Lower lobe of right lung (tissue), 2 donors: ENCODE data around the gene ERO1B. TPM values are rescaled to one million over a fixed set of nuclear protein-coding genes. Genes with fewer than 3 reads are reported as not detected.
"Not testable (repeated sequence)": the region's sequence is repeated elsewhere in the genome, so short reads cannot be mapped to it uniquely, and the experiment has no call there.

Experiments used
- ATAC-seq, 2 donors: fragments of 200-7000 bp; cut with Tn5 transposase; one replicate each; pipeline ENCODE4 v1.9.1; 2020 to 2022; ENCODE audit warnings: mild to moderate bottlenecking in 2 of 2, moderate library complexity in 2 of 2
- DNase-seq: peaks from one replicate; pipeline ENCODE4 v3.0.0-alpha.2; 2020
- H3K27ac ChIP-seq: fragments of 200-600 bp; one replicate; pipeline ENCODE4 v1.8.0; 2022
- H3K27me3 ChIP-seq: fragments of 200-600 bp; one replicate; pipeline ENCODE4 v1.8.0; 2022; ENCODE audit warnings: low read depth
- H3K36me3 ChIP-seq: fragments of 200-600 bp; one replicate; pipeline ENCODE4 v1.8.0; 2022; ENCODE audit warnings: mild to moderate bottlenecking
- H3K4me1 ChIP-seq: fragments of 200-600 bp; one replicate; pipeline ENCODE4 v1.8.0; 2022
- H3K4me3 ChIP-seq: fragments of 200-600 bp; one replicate; pipeline ENCODE4 v1.8.0; 2022; ENCODE audit warnings: mild to moderate bottlenecking
- H3K9me3 ChIP-seq: fragments of 200-600 bp; one replicate; pipeline ENCODE4 v1.8.0; 2022
- intact Hi-C: fragments of 100-400 bp; cut with DNase I; formaldehyde crosslinking; loops from one replicate; pipeline ENCODE4 v1.11.0; 2022
- total RNA-seq: library from RNA; stranded (reverse); fragmentation: NEBNext Ultra II Directional; extraction: Animal tissue kit (Norgen Biotek cat#: 25700); gene quantifications from one replicate; pipeline ENCODE4 v1.2.1, GENCODE V29; 2021
- TF ChIP-seq, protein P1 (sequence below): fragments of 200-600 bp; IDR thresholded peaks from one replicate; pipeline ENCODE4 v1.8.0; 2022; ENCODE audit warnings: antibody characterized with exemption, mild to moderate bottlenecking
- donor health status: DM: no; HTN: yes; CAD: no; lungs with severe emphysema.

Gene ERO1B
- total RNA-seq, 1 donor from 2014 or later: 8.5 TPM

GRCh38 chr1:236193184-236193583, 88.6 kb downstream of the ERO1B start:
- peaks cover 8% of the 10 kb centered on the region for H3K36me3 ChIP-seq
- H3K27ac ChIP-seq: no peak overlapping the region
- H3K27me3 ChIP-seq: no peaks in the 10 kb centered on the region
- TF ChIP-seq, protein P1, sequence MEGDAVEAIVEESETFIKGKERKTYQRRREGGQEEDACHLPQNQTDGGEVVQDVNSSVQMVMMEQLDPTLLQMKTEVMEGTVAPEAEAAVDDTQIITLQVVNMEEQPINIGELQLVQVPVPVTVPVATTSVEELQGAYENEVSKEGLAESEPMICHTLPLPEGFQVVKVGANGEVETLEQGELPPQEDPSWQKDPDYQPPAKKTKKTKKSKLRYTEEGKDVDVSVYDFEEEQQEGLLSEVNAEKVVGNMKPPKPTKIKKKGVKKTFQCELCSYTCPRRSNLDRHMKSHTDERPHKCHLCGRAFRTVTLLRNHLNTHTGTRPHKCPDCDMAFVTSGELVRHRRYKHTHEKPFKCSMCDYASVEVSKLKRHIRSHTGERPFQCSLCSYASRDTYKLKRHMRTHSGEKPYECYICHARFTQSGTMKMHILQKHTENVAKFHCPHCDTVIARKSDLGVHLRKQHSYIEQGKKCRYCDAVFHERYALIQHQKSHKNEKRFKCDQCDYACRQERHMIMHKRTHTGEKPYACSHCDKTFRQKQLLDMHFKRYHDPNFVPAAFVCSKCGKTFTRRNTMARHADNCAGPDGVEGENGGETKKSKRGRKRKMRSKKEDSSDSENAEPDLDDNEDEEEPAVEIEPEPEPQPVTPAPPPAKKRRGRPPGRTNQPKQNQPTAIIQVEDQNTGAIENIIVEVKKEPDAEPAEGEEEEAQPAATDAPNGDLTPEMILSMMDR: no peak
- intact Hi-C loops: no loop called here
- DNase-seq: no peak
- H3K9me3 ChIP-seq: peaks cover 22% of the 10 kb centered on the region
- no peak overlapping the region for H3K4me3 ChIP-seq
- no peak for ATAC-seq
- no peaks in the 10 kb centered on the region for H3K4me1 ChIP-seq

DNA sequence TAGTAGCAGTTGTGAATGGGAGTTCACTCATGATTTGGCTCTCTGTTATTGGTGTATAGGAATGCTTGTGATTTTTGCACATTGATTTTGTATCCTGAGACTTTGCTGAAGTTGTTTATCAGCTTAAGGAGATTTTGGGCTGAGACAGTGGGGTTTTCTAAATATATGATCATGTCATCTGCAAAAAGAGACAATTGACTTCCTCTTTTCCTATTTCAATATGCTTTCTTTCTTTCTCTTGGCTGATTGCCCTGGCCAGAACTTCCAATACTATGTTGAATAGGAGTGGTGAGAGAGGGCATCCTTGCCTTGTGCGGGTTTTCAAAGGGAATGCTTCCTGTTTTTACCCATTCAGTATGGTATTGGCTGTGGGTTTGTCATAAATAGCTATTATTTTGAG, 93.7 kb downstream of the ERO1B start:
- H3K4me1 ChIP-seq, H3K9me3 ChIP-seq, H3K36me3 ChIP-seq, H3K27me3 ChIP-seq, ATAC-seq, DNase-seq, H3K27ac ChIP-seq, intact Hi-C loops, H3K4me3 ChIP-seq: not testable (repeated sequence)

- H3K4me1 ChIP-seq, H3K27me3 ChIP-seq, intact Hi-C loops, H3K9me3 ChIP-seq, DNase-seq, H3K27ac ChIP-seq, H3K4me3 ChIP-seq, ATAC-seq, H3K36me3 ChIP-seq: not testable (repeated sequence)
These were observed 95.3 kb downstream of the ERO1B start for GRCh38 chr1:236186471-236186870.

- no peaks in the 10 kb centered on the region for H3K27me3 ChIP-seq
- H3K4me1 ChIP-seq: no peaks in the 10 kb centered on the region
- no peak overlapping the region for H3K4me3 ChIP-seq
- H3K27ac ChIP-seq: no peak overlapping the region
- DNase-seq: no peak
- H3K36me3 ChIP-seq: peaks cover 15% of the 10 kb centered on the region
- intact Hi-C loops: no loop called here
- H3K9me3 ChIP-seq: no peaks in the 10 kb centered on the region
- no peak for ATAC-seq
- TF ChIP-seq, protein P1: no peak
These were observed 96.1 kb downstream of the ERO1B start for GRCh38 chr1:236185687-236186086.

- DNase-seq (no peak), ATAC-seq (no peak)
- H3K4me1 ChIP-seq: no peaks in the 10 kb centered on the region
- H3K9me3 ChIP-seq: no peaks in the 10 kb centered on the region
- TF ChIP-seq, protein P1: no peak
- H3K4me3 ChIP-seq: no peak overlapping the region
- H3K36me3 ChIP-seq: peaks cover 20% of the 10 kb centered on the region
- no peaks in the 10 kb centered on the region for H3K27me3 ChIP-seq
- intact Hi-C loops: no loop called here
- H3K27ac ChIP-seq: no peak overlapping the region
These were observed 100.7 kb downstream of the ERO1B start for GRCh38 chr1:236181059-236181458.

GRCh38 chr1:236179634-236180033, 102.1 kb downstream of the ERO1B start:
- H3K4me3 ChIP-seq: no peak overlapping the region
- intact Hi-C loops: no loop called here
- DNase-seq (no peak), ATAC-seq (no peak)
- TF ChIP-seq, protein P1: no peak
- H3K27ac ChIP-seq: no peak overlapping the region
- no peaks in the 10 kb centered on the region for H3K4me1 ChIP-seq
- no peaks in the 10 kb centered on the region for H3K9me3 ChIP-seq
- H3K36me3 ChIP-seq: peaks cover 20% of the 10 kb centered on the region
- H3K27me3 ChIP-seq: no peaks in the 10 kb centered on the region
